ENCODE measurements around the gene DTX1.

- TF ChIP-seq, protein P1, sequence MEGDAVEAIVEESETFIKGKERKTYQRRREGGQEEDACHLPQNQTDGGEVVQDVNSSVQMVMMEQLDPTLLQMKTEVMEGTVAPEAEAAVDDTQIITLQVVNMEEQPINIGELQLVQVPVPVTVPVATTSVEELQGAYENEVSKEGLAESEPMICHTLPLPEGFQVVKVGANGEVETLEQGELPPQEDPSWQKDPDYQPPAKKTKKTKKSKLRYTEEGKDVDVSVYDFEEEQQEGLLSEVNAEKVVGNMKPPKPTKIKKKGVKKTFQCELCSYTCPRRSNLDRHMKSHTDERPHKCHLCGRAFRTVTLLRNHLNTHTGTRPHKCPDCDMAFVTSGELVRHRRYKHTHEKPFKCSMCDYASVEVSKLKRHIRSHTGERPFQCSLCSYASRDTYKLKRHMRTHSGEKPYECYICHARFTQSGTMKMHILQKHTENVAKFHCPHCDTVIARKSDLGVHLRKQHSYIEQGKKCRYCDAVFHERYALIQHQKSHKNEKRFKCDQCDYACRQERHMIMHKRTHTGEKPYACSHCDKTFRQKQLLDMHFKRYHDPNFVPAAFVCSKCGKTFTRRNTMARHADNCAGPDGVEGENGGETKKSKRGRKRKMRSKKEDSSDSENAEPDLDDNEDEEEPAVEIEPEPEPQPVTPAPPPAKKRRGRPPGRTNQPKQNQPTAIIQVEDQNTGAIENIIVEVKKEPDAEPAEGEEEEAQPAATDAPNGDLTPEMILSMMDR (IDR thresholded peaks at IDR 0.05): no peak
- TF ChIP-seq POLR2A (IDR thresholded peaks at IDR 0.05) (no peak), POLR2AphosphoS5 (IDR thresholded peaks at IDR 0.05) (no peak), EP300 (IDR thresholded peaks at IDR 0.05) (no peak)
These were observed 74.1 kb downstream of the DTX1 start for GRCh38 chr12:113130457-113131135.

Measured in stomach (tissue), 4 donors.